NCI-H128 (cell line): ENCODE data around the gene EXOC4.

Experiments
- DNase-seq: peaks from one replicate; lab custom pipeline; 2025; ENCODE audit not compliant: unreplicated experiment; lab: John Stamatoyannopoulos, UW

EXOC4 gene

GRCh38 chr7:133360201-133360600 lies 107.3 kb downstream of the EXOC4 start:
- no peak for DNase-seq

- no peak for DNase-seq
Observed at GRCh38 chr7:133361806-133362205, 108.9 kb downstream of the EXOC4 start.

GRCh38 chr7:133364959-133365690 lies 112.2 kb downstream of the EXOC4 start:
- DNase-seq: no peak

- DNase-seq: no peak
Observed at GRCh38 chr7:133365917-133366316, 113.0 kb downstream of the EXOC4 start.

GRCh38 chr7:133367561-133367960 lies 114.7 kb downstream of the EXOC4 start:
- no peak for DNase-seq

GRCh38 chr7:133369130-133369529 lies 116.3 kb downstream of the EXOC4 start:
- no peak for DNase-seq

- no peak for DNase-seq
Observed at GRCh38 chr7:133371616-133372015, 118.7 kb downstream of the EXOC4 start.

GRCh38 chr7:133372337-133372736 lies 119.5 kb downstream of the EXOC4 start:
- DNase-seq: no peak

GRCh38 chr7:133376514-133376913 lies 123.6 kb downstream of the EXOC4 start:
- DNase-seq: no peak

- no peak for DNase-seq
Observed at GRCh38 chr7:133381965-133382364, 129.1 kb downstream of the EXOC4 start.

GRCh38 chr7:133382775-133383559 lies 130.1 kb downstream of the EXOC4 start:
- DNase-seq: no peak

- no peak for DNase-seq
Observed at GRCh38 chr7:133386205-133386604, 133.3 kb downstream of the EXOC4 start.

GRCh38 chr7:133389727-133390126 lies 136.8 kb downstream of the EXOC4 start:
- no peak for DNase-seq

GRCh38 chr7:133391206-133391605 lies 138.3 kb downstream of the EXOC4 start:
- DNase-seq: no peak

GRCh38 chr7:133394369-133394768 lies 141.5 kb downstream of the EXOC4 start:
- DNase-seq: no peak

- no peak for DNase-seq
Observed at GRCh38 chr7:133395551-133395950, 142.7 kb downstream of the EXOC4 start.

GRCh38 chr7:133398506-133398905 lies 145.6 kb downstream of the EXOC4 start:
- DNase-seq: no peak

- DNase-seq: no peak
Observed at GRCh38 chr7:133401225-133401624, 148.3 kb downstream of the EXOC4 start.

GRCh38 chr7:133408212-133408611 lies 155.3 kb downstream of the EXOC4 start:
- DNase-seq: no peak

GRCh38 chr7:133409421-133409820 lies 156.5 kb downstream of the EXOC4 start:
- no peak for DNase-seq

- no peak for DNase-seq
Observed at GRCh38 chr7:133409966-133410365, 157.1 kb downstream of the EXOC4 start.

GRCh38 chr7:133411395-133411794 lies 158.5 kb downstream of the EXOC4 start:
- DNase-seq: no peak
